Left lung (tissue), 10 donors: ENCODE data around the gene BCAS3. TPM values are rescaled to one million over a fixed set of nuclear protein-coding genes. Genes with fewer than 3 reads are reported as not detected.

Experiments
- ATAC-seq: fragments of 200-7000 bp; cut with Tn5 transposase; one replicate; pipeline ENCODE4 v1.9.1; 2020; ENCODE audit warnings: moderate library complexity
- DNase-seq, 4 donors: peaks; one replicate each; pipeline ENCODE4 v3.0.0-alpha.2; 2013 to 2020
- H3K27ac ChIP-seq, 2 donors: fragments of 200-600 bp; sonication (generic) in 1 of 2; one replicate each; pipeline versions ENCODE4 v1.5.0 to v1.8.0; 2020 to 2021
- H3K27me3 ChIP-seq, 2 donors: fragments of 200-600 bp; sonication (generic) in 1 of 2; one replicate each; pipeline versions ENCODE4 v1.5.0 to v1.8.0; 2020 to 2021
- H3K36me3 ChIP-seq, 2 donors: fragments of 200-600 bp; sonication (generic) in 1 of 2; one replicate each; pipeline versions ENCODE4 v1.5.0 to v1.8.0; 2020 to 2021
- H3K4me1 ChIP-seq, 2 donors: fragments of 200-600 bp; one replicate each; pipeline ENCODE4 v1.8.0; 2021
- H3K4me3 ChIP-seq, 2 donors: fragments of 200-600 bp; sonication (generic) in 1 of 2; one replicate each; pipeline versions ENCODE4 v1.5.0 to v1.8.0; 2020 to 2021; ENCODE audit warnings: mild to moderate bottlenecking in 1 of 2
- H3K9me3 ChIP-seq, 2 donors: fragments of 200-600 bp; sonication (generic) in 1 of 2; one replicate each; pipeline versions ENCODE4 v1.5.0 to v1.8.0; 2020 to 2021
- CTCF ChIP-seq, 2 donors: fragments of 200-600 bp; sonication (generic) in 1 of 2; IDR thresholded peaks; one replicate each; pipeline versions ENCODE4 v1.5.0 to v1.8.0; 2021; ENCODE audit warnings: antibody characterized with exemption in 2 of 2
- intact Hi-C, 2 donors: fragments of 100-400 bp; cut with DNase I; formaldehyde crosslinking; loops; one replicate each; pipeline versions ENCODE4 v1.11.2 to v1.14.2; 2022
- polyA plus RNA-seq, 6 donors: library from polyadenylated mRNA; unstranded; fragments of 120-200 nt; gene quantifications; one replicate each; pipeline ENCODE4 v1.2.1, GENCODE V29; 2013; ENCODE audit not compliant: insufficient read length in 6 of 6
- total RNA-seq, 2 donors: library from RNA; stranded (reverse); fragmentation: NEBNext Ultra II Directional; extraction: Animal tissue kit (Norgen Biotek cat#: 25700); gene quantifications; one replicate each; pipeline ENCODE4 v1.2.1, GENCODE V29; 2021
- donor health status: DM: no; HTN: yes; CAD: no.
- donor health status: DM: no; HTN: no; CAD: no.

The BCAS3 gene
- total and polyA plus RNA-seq, 8 donors, result 21.2 to 29.6 (median 28.0) TPM

DNA sequence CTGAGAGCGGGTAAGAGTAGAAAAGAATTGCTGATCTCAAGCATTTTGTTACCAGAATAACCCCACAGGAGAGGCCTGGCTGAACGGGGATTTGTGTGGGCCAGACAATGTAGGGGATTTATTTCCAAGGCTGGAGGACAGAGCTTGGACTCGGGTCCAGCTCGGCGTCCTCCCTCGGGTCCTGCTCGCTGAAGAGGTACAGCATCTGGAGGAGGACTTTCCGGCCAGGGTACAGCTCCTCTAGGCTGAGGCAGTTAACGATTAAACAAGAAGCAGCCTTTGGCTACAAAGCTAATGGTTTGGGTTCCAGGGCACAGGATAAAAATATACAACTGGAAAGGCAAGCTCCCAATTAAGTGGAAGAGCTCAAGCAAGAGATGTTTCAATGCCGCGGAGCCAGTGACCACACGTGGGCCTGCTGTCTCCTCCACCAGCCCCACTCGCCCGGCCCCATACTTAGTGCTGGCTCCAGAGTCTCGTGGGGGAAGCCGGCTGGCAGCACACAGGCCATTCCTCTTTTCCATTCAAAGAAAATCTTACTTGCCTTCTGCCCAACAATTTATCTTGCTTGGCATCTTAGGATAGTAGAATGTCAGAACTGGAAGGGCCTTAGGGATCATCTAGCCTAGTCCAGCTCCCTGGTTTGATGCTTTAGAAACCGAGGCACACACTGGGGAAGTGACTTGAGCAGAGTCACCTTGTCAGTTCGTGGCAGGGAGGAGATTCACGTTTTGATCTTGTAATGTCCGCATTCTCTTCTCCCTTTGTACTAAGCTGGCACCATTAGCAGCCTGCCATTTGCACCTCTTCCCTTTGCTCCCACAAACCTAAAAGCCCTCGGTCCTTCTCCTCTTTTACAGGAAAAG lies 636.0 kb downstream of the BCAS3 start:
- Histone ChIP-seq H3K27me3 (no peaks in the 10 kb centered on the region), H3K4me3 (no peak overlapping the region), H3K36me3 (no peaks in the 10 kb centered on the region), H3K4me1 (peaks cover 0 to 10% of the 10 kb centered on the region in 2 donors), H3K9me3 (no peaks in the 10 kb centered on the region), H3K27ac (peak overlapping the region; percentile 15 to 62)
- peak; percentile 9 for ATAC-seq
- intact Hi-C loops, result no loop called here
- TF ChIP-seq CTCF (IDR thresholded peaks at IDR 0.05), result no peak
- DNase-seq, result no peak

DNA sequence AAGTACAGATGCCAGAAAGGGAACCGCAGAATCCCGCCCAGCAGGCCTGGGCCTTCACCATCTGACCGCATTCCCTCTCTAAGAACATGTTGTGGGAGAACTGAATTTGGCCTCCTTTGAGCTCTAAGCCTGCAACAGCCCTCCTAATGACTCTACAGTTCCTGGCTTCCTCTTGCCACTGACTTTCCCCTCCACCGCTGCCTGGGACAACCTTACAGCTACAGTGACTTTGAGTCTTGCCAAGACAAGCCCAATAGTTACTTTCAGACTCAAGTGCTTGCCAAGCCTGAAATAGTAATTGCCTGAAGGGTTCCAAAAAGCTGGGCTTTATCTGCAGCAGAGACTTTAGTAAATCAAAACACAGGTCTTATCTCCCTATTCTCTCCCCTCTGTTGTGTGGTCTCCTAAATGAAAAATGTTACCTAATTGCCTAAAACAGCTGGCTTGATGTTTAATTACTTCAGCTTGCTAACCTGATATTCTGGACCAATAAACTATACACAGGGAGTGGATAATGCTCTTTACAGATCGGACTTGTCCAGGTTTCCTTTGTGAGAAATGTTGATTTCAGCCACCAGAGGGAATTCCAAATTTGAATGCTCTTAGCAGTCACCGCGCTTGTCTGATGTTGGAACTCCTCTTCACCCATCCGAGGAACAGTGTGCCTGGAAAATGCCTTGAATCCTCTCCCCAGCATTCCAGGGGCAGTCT lies 636.9 kb downstream of the BCAS3 start:
- H3K27me3 ChIP-seq, result no peaks in the 10 kb centered on the region
- no peak overlapping the region for H3K4me3 ChIP-seq
- TF ChIP-seq CTCF (IDR thresholded peaks at IDR 0.05), result no peak
- no peaks in the 10 kb centered on the region for H3K9me3 ChIP-seq
- peak; percentile 92 for ATAC-seq
- peaks cover 0 to 10% of the 10 kb centered on the region in 2 donors for H3K4me1 ChIP-seq
- no peaks in the 10 kb centered on the region for H3K36me3 ChIP-seq
- intact Hi-C loops, result no loop called here
- DNase-seq, result peak in 3 of 4 donors; percentile 69 to 95 (median 89)
- H3K27ac ChIP-seq, result peak overlapping the region; percentile 15 to 62

DNA sequence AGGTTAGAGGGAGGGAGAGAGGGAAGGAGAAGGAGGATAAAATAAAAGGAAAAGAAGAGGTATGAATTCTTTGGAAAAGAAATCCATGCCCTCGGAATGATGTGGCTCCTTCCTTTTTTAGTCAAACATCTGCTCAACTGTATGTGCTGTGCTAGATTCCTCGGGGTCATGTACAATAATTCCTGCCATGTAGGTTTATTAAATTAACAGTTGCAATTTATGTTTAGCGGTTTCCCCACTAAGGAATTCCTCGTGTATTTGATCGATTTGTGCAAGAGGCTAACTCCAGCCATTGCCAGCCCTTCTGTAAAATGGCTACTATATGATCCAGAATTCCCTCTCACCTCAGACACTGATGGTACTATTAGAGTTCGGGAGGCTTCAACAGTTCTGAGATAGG lies 639.0 kb downstream of the BCAS3 start:
- H3K27ac ChIP-seq, result no peak overlapping the region
- ATAC-seq, result no peak
- no peaks in the 10 kb centered on the region for H3K36me3 ChIP-seq
- no peaks in the 10 kb centered on the region for H3K27me3 ChIP-seq
- peaks cover 0 to 10% of the 10 kb centered on the region in 2 donors for H3K4me1 ChIP-seq
- H3K4me3 ChIP-seq, result no peak overlapping the region
- intact Hi-C loops, result no loop called here
- DNase-seq, result no peak
- H3K9me3 ChIP-seq, result no peaks in the 10 kb centered on the region
- no peak for TF ChIP-seq CTCF (IDR thresholded peaks at IDR 0.05)

DNA sequence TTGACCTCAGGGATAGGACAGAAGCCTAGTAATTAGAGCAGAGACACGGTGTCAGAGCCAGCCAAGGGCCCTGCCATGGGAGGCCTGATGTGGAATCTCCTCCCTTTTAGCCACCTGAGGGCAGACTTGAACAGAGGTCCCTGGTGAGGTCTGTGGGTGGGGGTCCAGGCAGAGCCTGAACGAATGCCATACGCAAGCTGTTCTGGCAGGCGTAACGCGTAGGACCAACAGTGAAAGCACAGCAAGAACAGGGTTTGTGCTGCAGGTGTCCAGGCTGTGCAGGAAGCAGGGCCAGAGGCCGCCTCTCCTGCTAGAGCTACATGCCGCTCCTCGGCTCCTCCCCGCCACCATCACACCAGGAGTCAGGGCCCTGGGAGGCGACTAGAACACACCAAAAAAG lies 640.1 kb downstream of the BCAS3 start:
- intact Hi-C loops, result no loop called here
- no peak for ATAC-seq
- no peaks in the 10 kb centered on the region for H3K9me3 ChIP-seq
- TF ChIP-seq CTCF (IDR thresholded peaks at IDR 0.05), result no peak
- no peak for DNase-seq
- peaks cover 0 to 10% of the 10 kb centered on the region in 2 donors for H3K4me1 ChIP-seq
- no peak overlapping the region for H3K27ac ChIP-seq
- H3K36me3 ChIP-seq, result no peaks in the 10 kb centered on the region
- no peak overlapping the region for H3K4me3 ChIP-seq
- no peaks in the 10 kb centered on the region for H3K27me3 ChIP-seq

- Histone ChIP-seq H3K36me3 (no peaks in the 10 kb centered on the region), H3K27me3 (no peaks in the 10 kb centered on the region), H3K4me3 (no peak overlapping the region), H3K27ac (no peak overlapping the region), H3K4me1 (peaks cover 5 to 14% of the 10 kb centered on the region in 2 donors), H3K9me3 (no peaks in the 10 kb centered on the region)
- ATAC-seq (no peak), DNase-seq (no peak)
- intact Hi-C loops, result no loop called here
- TF ChIP-seq CTCF (IDR thresholded peaks at IDR 0.05), result no peak
Measured at GRCh38 chr17:61318684-61319098, 641.0 kb downstream of the BCAS3 start.
